ENCODE results near the gene MAFG. TPM values are rescaled to one million over a fixed set of nuclear protein-coding genes. Genes with fewer than 3 reads are reported as not detected.

Gene MAFG
- total and polyA plus RNA-seq, 2 of the 13 experiments (the other 11 are each of a cell fraction or from before 2014, with no cell fraction given), result 14.5 to 20.0 TPM

DNA sequence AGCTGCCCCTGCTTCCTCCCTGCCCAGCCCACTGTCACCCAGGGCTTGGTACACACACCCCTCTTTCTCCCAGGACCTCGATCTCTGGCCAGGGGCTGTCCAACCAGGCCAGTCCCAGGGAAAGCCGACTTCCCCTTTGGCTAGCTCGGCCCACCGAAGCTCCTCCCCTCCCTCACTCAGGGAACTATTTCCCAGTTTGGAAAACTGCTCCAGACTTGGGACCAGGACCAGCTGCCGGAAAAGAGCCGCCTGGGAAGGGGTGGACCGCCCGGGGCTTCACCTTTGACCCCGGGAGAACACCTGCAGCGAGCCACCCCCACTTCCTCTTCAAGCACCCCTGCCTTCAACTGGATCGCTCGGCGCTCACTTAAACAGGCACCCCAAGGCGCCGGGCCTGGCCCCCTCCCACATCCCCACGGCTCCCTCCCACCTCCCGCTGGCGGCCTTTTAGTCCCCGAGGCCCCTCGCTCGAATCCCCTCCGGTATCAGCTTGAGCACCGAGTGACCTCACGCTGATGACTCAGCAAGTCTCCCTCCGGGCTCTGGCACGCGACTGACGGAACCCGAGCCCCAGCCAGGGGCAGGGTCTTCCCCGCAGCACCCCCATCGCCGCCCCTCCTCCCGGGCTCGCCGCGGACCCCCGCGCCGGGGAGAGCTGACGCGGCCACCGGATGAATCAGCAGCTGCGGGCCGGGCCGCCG is 934 bp downstream of the MAFG start (continued):
- TF ChIP-seq, protein P1, sequence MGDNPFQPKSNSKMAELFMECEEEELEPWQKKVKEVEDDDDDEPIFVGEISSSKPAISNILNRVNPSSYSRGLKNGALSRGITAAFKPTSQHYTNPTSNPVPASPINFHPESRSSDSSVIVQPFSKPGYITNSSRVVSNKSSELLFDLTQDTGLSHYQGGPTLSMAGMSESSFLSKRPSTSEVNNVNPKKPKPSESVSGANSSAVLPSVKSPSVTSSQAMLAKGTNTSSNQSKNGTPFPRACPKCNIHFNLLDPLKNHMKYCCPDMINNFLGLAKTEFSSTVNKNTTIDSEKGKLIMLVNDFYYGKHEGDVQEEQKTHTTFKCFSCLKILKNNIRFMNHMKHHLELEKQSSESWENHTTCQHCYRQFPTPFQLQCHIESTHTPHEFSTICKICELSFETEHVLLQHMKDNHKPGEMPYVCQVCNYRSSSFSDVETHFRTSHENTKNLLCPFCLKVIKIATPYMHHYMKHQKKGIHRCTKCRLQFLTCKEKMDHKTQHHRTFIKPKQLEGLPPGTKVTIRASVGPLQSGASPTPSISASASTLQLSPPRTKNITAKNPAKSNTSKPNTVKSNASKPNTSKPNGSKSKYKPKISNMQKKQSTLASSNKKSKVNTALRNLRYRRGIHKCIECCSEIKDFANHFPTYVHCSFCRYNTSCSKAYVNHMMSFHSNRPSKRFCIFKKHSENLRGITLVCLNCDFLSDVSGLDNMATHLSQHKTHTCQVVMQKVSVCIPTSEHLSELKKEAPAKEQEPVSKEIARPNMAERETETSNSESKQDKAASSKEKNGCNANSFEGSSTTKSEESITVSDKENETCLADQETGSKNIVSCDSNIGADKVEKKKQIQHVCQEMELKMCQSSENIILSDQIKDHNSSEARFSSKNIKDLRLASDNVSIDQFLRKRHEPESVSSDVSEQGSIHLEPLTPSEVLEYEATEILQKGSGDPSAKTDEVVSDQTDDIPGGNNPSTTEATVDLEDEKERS (CRISPR knock-in tag; IDR thresholded peaks at IDR 0.05), result no peak
- TF ChIP-seq, protein P2, sequence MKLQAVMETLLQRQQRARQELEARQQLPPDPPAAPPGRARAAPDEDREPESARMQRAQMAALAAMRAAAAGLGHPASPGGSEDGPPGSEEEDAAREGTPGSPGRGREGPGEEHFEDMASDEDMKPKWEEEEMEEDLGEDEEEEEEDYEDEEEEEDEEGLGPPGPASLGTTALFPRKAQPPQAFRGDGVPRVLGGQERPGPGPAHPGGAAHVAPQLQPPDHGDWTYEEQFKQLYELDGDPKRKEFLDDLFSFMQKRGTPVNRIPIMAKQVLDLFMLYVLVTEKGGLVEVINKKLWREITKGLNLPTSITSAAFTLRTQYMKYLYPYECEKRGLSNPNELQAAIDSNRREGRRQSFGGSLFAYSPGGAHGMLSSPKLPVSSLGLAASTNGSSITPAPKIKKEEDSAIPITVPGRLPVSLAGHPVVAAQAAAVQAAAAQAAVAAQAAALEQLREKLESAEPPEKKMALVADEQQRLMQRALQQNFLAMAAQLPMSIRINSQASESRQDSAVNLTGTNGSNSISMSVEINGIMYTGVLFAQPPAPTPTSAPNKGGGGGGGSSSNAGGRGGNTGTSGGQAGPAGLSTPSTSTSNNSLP (IDR thresholded peaks at IDR 0.05; ENCODE audit: low read depth, low read length), result no peak
- TF ChIP-seq, protein P3, sequence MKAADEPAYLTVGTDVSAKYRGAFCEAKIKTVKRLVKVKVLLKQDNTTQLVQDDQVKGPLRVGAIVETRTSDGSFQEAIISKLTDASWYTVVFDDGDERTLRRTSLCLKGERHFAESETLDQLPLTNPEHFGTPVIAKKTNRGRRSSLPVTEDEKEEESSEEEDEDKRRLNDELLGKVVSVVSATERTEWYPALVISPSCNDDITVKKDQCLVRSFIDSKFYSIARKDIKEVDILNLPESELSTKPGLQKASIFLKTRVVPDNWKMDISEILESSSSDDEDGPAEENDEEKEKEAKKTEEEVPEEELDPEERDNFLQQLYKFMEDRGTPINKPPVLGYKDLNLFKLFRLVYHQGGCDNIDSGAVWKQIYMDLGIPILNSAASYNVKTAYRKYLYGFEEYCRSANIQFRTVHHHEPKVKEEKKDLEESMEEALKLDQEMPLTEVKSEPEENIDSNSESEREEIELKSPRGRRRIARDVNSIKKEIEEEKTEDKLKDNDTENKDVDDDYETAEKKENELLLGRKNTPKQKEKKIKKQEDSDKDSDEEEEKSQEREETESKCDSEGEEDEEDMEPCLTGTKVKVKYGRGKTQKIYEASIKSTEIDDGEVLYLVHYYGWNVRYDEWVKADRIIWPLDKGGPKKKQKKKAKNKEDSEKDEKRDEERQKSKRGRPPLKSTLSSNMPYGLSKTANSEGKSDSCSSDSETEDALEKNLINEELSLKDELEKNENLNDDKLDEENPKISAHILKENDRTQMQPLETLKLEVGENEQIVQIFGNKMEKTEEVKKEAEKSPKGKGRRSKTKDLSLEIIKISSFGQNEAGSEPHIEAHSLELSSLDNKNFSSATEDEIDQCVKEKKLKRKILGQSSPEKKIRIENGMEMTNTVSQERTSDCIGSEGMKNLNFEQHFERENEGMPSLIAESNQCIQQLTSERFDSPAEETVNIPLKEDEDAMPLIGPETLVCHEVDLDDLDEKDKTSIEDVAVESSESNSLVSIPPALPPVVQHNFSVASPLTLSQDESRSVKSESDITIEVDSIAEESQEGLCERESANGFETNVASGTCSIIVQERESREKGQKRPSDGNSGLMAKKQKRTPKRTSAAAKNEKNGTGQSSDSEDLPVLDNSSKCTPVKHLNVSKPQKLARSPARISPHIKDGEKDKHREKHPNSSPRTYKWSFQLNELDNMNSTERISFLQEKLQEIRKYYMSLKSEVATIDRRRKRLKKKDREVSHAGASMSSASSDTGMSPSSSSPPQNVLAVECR (CRISPR knock-in tag; IDR thresholded peaks at IDR 0.05; ENCODE audit: borderline replicate concordance), result peak; percentile 94; the same call in 1 of the 2 replicates
- no peak; the same call in 1 of the 2 replicates for TF ChIP-seq BCL6 (CRISPR knock-in tag; IDR thresholded peaks at IDR 0.05)
- peak; percentile 46; the same call in 1 of the 2 replicates for TF ChIP-seq DMAP1 (CRISPR knock-in tag; IDR thresholded peaks at IDR 0.05)
- no peak for TF ChIP-seq ZFP36L1 (CRISPR knock-in tag; IDR thresholded peaks at IDR 0.05)
- no peak for TF ChIP-seq NPAS2 (CRISPR knock-in tag; IDR thresholded peaks at IDR 0.05; ENCODE audit: borderline replicate concordance)
- no peak for TF ChIP-seq IRX3 (CRISPR knock-in tag; IDR thresholded peaks at IDR 0.05; ENCODE audit: borderline replicate concordance, low read depth)
- TF ChIP-seq SAP130 (CRISPR knock-in tag; IDR thresholded peaks at IDR 0.05; ENCODE audit: low read depth), result peak; percentile 97
- TF ChIP-seq SNRNP70 (IDR thresholded peaks at IDR 0.05; ENCODE audit: low read depth, low read length), result no peak
- TF ChIP-seq ZSCAN21 (CRISPR knock-in tag; IDR thresholded peaks at IDR 0.05; ENCODE audit: borderline replicate concordance), result no peak
- TF ChIP-seq ZNF547 (CRISPR knock-in tag; IDR thresholded peaks at IDR 0.05), result no peak
- peak; percentile 74 for TF ChIP-seq MED1 (CRISPR knock-in tag; IDR thresholded peaks at IDR 0.05)
- 0 out of 2 replicates have a peak, but pooled peaks have one; percentile 18 for TF ChIP-seq KDM5B (CRISPR knock-in tag; IDR thresholded peaks at IDR 0.05; ENCODE audit: borderline replicate concordance)
- 0 out of 2 replicates have a peak, but pooled peaks have one; percentile 22 for TF ChIP-seq ZNF589 (CRISPR knock-in tag; conservative IDR thresholded peaks at IDR 0.05)
- peak; percentile 90 for TF ChIP-seq NFE2L2 (IDR thresholded peaks at IDR 0.05; ENCODE audit: low read length)
- peak; percentile 92 for TF ChIP-seq TGIF2 (CRISPR knock-in tag; IDR thresholded peaks at IDR 0.05)
- peak; percentile 58; the same call in 1 of the 2 replicates for TF ChIP-seq ZBTB7B (CRISPR knock-in tag; IDR thresholded peaks at IDR 0.05)
- no peak for TF ChIP-seq ZNF570 (CRISPR knock-in tag; IDR thresholded peaks at IDR 0.05; ENCODE audit: borderline replicate concordance)
- TF ChIP-seq ERF (CRISPR knock-in tag; IDR thresholded peaks at IDR 0.05), result peak; percentile 72; the same call in 1 of the 2 replicates

Measured in HepG2 (cell line).